ENCODE data around the gene TBC1D12.

Gene TBC1D12

DNA sequence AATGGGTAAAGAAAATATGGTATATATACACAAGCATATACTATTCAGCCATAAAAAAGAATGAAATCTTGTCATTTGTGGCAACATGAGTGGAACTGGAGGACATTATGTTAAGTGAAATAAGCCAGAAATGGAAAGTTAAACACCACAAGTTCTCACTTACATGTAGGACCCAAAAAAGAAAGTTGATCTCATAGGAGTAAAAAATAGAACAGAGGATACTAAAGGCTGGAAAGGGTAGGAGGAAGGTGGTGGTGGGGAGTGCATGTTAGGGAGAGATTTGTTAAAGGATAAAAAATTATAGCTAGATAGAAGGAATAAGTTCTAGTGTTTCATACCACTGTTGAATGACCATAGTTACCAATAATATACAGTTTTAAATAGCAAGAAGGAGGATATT lies 48.4 kb downstream of the TBC1D12 start:
- Histone ChIP-seq H3K27me3 (ENCODE audit: insufficient read depth, low read length, poor library complexity) (no peaks in the 10 kb centered on the region), H3K4me1 (ENCODE audit: insufficient read depth, low read length) (no peaks in the 10 kb centered on the region), H3K79me2 (ENCODE audit: insufficient read depth, low read length) (no peaks in the 10 kb centered on the region), H3K4me3 (ENCODE audit: low read depth in 1 of 2, low read length in 2 of 2) (no peak overlapping the region), H4K20me1 (ENCODE audit: insufficient read depth, low read length) (no peaks in the 10 kb centered on the region), H3K4me2 (ENCODE audit: insufficient read depth, low read length) (no peak overlapping the region), H2AFZ (ENCODE audit: low read depth, low read length) (no peak overlapping the region), H3K27ac (ENCODE audit: low read length) (no peak overlapping the region), H3K9ac (ENCODE audit: low read depth, low read length) (no peak overlapping the region), H3K9me3 (ENCODE audit: insufficient read depth, low read length, severe bottlenecking) (no peaks in the 10 kb centered on the region), H3K36me3 (ENCODE audit: insufficient read depth, low read length) (no peaks in the 10 kb centered on the region)
- ATAC-seq (ENCODE audit: insufficient read depth, low read depth): no peak
- TF ChIP-seq EZH2 (IDR thresholded peaks at IDR 0.05; ENCODE audit: borderline replicate concordance, low read depth, low read length, severe bottlenecking) (no peak), CTCF (IDR thresholded peaks at IDR 0.05; ENCODE audit: borderline replicate concordance, extremely low read depth, low read length, poor library complexity, severe bottlenecking) (no peak)
- no peak for DNase-seq

DNA sequence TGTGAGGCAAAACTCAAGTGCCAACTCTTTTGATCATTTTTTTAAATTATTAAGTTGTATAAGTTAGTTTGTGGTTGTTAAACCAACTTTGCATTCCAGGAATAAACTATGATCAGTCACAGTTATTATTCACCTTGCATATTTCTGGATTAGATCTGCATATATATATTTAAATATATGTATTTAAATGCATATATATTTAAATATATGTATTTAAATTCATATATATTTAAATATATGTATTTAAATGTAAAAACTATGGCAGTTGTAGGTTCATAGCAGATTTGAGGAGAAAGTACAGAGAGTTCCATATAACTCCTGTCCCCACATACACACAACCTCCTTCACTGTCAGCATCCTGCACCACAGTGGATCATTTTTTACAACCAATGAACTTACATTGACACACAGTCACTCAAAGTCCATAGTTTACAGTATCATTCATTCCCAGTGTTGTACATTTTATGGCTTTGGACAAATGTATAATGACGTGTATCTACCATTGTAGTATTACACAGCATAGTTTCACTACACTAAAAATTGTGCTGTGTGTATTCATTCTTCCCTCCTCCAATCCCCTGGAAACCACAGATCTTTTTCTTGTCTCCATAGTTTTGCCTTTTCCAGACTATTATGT lies 49.7 kb downstream of the TBC1D12 start:
- Histone ChIP-seq H3K4me2 (ENCODE audit: insufficient read depth, low read length) (no peak overlapping the region), H3K9ac (ENCODE audit: low read depth, low read length) (no peak overlapping the region), H3K27ac (ENCODE audit: low read length) (no peak overlapping the region), H3K27me3 (ENCODE audit: insufficient read depth, low read length, poor library complexity) (no peaks in the 10 kb centered on the region), H2AFZ (ENCODE audit: low read depth, low read length) (no peak overlapping the region), H3K4me1 (ENCODE audit: insufficient read depth, low read length) (no peaks in the 10 kb centered on the region), H4K20me1 (ENCODE audit: insufficient read depth, low read length) (no peaks in the 10 kb centered on the region), H3K9me3 (ENCODE audit: insufficient read depth, low read length, severe bottlenecking) (no peaks in the 10 kb centered on the region), H3K79me2 (ENCODE audit: insufficient read depth, low read length) (no peaks in the 10 kb centered on the region), H3K36me3 (ENCODE audit: insufficient read depth, low read length) (no peaks in the 10 kb centered on the region), H3K4me3 (ENCODE audit: low read depth in 1 of 2, low read length in 2 of 2) (no peak overlapping the region)
- TF ChIP-seq EZH2 (IDR thresholded peaks at IDR 0.05; ENCODE audit: borderline replicate concordance, low read depth, low read length, severe bottlenecking) (no peak), CTCF (IDR thresholded peaks at IDR 0.05; ENCODE audit: borderline replicate concordance, extremely low read depth, low read length, poor library complexity, severe bottlenecking) (no peak)
- no peak for ATAC-seq (ENCODE audit: insufficient read depth, low read depth)
- no peak for DNase-seq

GRCh38 chr10:94456942-94457341 lies 54.6 kb downstream of the TBC1D12 start:
- TF ChIP-seq CTCF (IDR thresholded peaks at IDR 0.05; ENCODE audit: borderline replicate concordance, extremely low read depth, low read length, poor library complexity, severe bottlenecking) (no peak), EZH2 (IDR thresholded peaks at IDR 0.05; ENCODE audit: borderline replicate concordance, low read depth, low read length, severe bottlenecking) (no peak)
- H3K36me3 ChIP-seq (ENCODE audit: insufficient read depth, low read length): no peaks in the 10 kb centered on the region
- H2AFZ ChIP-seq (ENCODE audit: low read depth, low read length): no peak overlapping the region
- H3K9me3 ChIP-seq (ENCODE audit: insufficient read depth, low read length, severe bottlenecking): no peaks in the 10 kb centered on the region
- H3K79me2 ChIP-seq (ENCODE audit: insufficient read depth, low read length): no peaks in the 10 kb centered on the region
- no peak overlapping the region for H3K9ac ChIP-seq (ENCODE audit: low read depth, low read length)
- ATAC-seq (ENCODE audit: insufficient read depth, low read depth): no peak
- H3K4me3 ChIP-seq (ENCODE audit: low read depth in 1 of 2, low read length in 2 of 2): no peak overlapping the region
- H3K27me3 ChIP-seq (ENCODE audit: insufficient read depth, low read length, poor library complexity): no peaks in the 10 kb centered on the region
- H3K4me2 ChIP-seq (ENCODE audit: insufficient read depth, low read length): no peak overlapping the region
- no peaks in the 10 kb centered on the region for H4K20me1 ChIP-seq (ENCODE audit: insufficient read depth, low read length)
- H3K4me1 ChIP-seq (ENCODE audit: insufficient read depth, low read length): no peaks in the 10 kb centered on the region
- H3K27ac ChIP-seq (ENCODE audit: low read length): no peak overlapping the region
- DNase-seq: no peak

All from DND-41 (cell line).